ENCODE measurements around the gene CACNG5. TPM values are rescaled to one million over a fixed set of nuclear protein-coding genes. Genes with fewer than 3 reads are reported as not detected.

Gene CACNG5
- total and polyA plus RNA-seq, 4 donors, result not detected

- TF ChIP-seq JUND (IDR thresholded peaks at IDR 0.05), result no peak
- no peak for TF ChIP-seq RXRA (IDR thresholded peaks at IDR 0.05)
- no peak for TF ChIP-seq TAF1 (conservative IDR thresholded peaks at IDR 0.05)
- no peak for TF ChIP-seq HNF4G (IDR thresholded peaks at IDR 0.05)
- no peak for TF ChIP-seq FOXA1 (IDR thresholded peaks at IDR 0.05)
- TF ChIP-seq FOXA2 (IDR thresholded peaks at IDR 0.05), result no peak
- TF ChIP-seq MAX (IDR thresholded peaks at IDR 0.05), result no peak
- Histone ChIP-seq H3K9me3 (ENCODE audit: control insufficient read depth in 4 of 4, low read length in 3 of 4) (no peaks in the 10 kb centered on the region), H3K4me1 (ENCODE audit: control insufficient read depth in 4 of 4, insufficient read depth in 4 of 4, low read length in 3 of 4) (no peaks in the 10 kb centered on the region), H3K9ac (ENCODE audit: low read depth in 1 of 2, low read length in 2 of 2) (no peak overlapping the region), H3K27ac (ENCODE audit: low read depth in 1 of 2, low read length in 2 of 2) (no peak overlapping the region), H3K27me3 (ENCODE audit: control insufficient read depth in 4 of 4, insufficient read depth in 4 of 4, low read length in 3 of 4) (no peaks in the 10 kb centered on the region), H3K4me3 (ENCODE audit: low read depth in 1 of 3, low read length in 3 of 3) (no peak overlapping the region), H3K36me3 (ENCODE audit: control insufficient read depth in 4 of 4, insufficient read depth in 3 of 4, low read depth in 1 of 4, low read length in 3 of 4) (no peaks in the 10 kb centered on the region)
- DNase-seq (ENCODE audit: low spot score), result no peak
- 94% methylated on average over 11 of the region's 11 CpGs for WGBS
Observed at GRCh38 chr17:66915792-66916191, 80.9 kb downstream of the CACNG5 start.

DNA sequence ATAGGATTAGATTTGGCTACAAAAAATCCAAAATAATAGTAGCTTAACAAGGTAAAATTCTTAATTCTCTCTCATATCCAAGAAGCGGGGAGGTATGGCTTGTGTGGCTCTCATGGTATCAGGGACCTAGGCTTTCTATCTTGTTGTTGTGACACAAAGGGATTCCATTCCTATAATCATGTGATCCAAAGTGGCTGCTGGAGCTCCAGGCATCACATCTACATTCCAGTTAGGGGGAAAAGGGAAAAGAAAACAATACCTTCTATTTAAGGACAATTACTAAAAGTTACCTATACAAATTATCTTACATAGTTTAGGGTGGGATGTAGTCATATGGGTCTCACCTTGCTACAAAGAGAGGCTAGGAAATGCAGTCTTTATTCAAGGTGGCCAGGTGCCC is 82.0 kb downstream of the CACNG5 start:
- TF ChIP-seq FOXA1 (IDR thresholded peaks at IDR 0.05) (no peak), EGR1 (IDR thresholded peaks at IDR 0.05; ENCODE audit: low read depth in 2 of 2) (no peak), JUND (IDR thresholded peaks at IDR 0.05) (no peak), ATF3 (IDR thresholded peaks at IDR 0.05) (no peak), FOXA2 (IDR thresholded peaks at IDR 0.05) (no peak), YY1 (IDR thresholded peaks at IDR 0.05) (no peak), RXRA (IDR thresholded peaks at IDR 0.05) (no peak), HNF4A (conservative IDR thresholded peaks at IDR 0.05) (no peak), ZBTB33 (IDR thresholded peaks at IDR 0.05) (no peak), NR2F2 (IDR thresholded peaks at IDR 0.05) (no peak), SP1 (IDR thresholded peaks at IDR 0.05) (no peak), REST (IDR thresholded peaks at IDR 0.05) (no peak), MAX (IDR thresholded peaks at IDR 0.05) (no peak), RAD21 (IDR thresholded peaks at IDR 0.05) (no peak)
- TF ChIP-seq, protein P1, sequence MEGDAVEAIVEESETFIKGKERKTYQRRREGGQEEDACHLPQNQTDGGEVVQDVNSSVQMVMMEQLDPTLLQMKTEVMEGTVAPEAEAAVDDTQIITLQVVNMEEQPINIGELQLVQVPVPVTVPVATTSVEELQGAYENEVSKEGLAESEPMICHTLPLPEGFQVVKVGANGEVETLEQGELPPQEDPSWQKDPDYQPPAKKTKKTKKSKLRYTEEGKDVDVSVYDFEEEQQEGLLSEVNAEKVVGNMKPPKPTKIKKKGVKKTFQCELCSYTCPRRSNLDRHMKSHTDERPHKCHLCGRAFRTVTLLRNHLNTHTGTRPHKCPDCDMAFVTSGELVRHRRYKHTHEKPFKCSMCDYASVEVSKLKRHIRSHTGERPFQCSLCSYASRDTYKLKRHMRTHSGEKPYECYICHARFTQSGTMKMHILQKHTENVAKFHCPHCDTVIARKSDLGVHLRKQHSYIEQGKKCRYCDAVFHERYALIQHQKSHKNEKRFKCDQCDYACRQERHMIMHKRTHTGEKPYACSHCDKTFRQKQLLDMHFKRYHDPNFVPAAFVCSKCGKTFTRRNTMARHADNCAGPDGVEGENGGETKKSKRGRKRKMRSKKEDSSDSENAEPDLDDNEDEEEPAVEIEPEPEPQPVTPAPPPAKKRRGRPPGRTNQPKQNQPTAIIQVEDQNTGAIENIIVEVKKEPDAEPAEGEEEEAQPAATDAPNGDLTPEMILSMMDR (IDR thresholded peaks at IDR 0.05; ENCODE audit: low read depth, low read length, missing input control), result no peak
- no peak for DNase-seq (ENCODE audit: low spot score)
- 96% methylated on average over 1 of the region's 1 CpG for WGBS
- Histone ChIP-seq H3K4me1 (ENCODE audit: control insufficient read depth in 4 of 4, insufficient read depth in 4 of 4, low read length in 3 of 4) (no peaks in the 10 kb centered on the region), H3K4me3 (ENCODE audit: low read depth in 1 of 3, low read length in 3 of 3) (no peak overlapping the region), H3K9me3 (ENCODE audit: control insufficient read depth in 4 of 4, low read length in 3 of 4) (peaks cover 0 to 2% (median 0%) of the 10 kb centered on the region in 4 donors), H3K27me3 (ENCODE audit: control insufficient read depth in 4 of 4, insufficient read depth in 4 of 4, low read length in 3 of 4) (no peaks in the 10 kb centered on the region), H3K36me3 (ENCODE audit: control insufficient read depth in 4 of 4, insufficient read depth in 3 of 4, low read depth in 1 of 4, low read length in 3 of 4) (no peaks in the 10 kb centered on the region), H3K9ac (ENCODE audit: low read depth in 1 of 2, low read length in 2 of 2) (no peak overlapping the region), H3K27ac (ENCODE audit: low read depth in 1 of 2, low read length in 2 of 2) (no peak overlapping the region)
